ENCODE data around the gene HACD1. TPM values are rescaled to one million over a fixed set of nuclear protein-coding genes. Genes with fewer than 3 reads are reported as not detected.

The HACD1 gene
- total RNA-seq, 4 donors from 2014 or later: 17.4 to 29.9 (median 19.1) TPM

GRCh38 chr10:17586821-17587234 lies 30.3 kb downstream of the HACD1 start:
- no peak for TF ChIP-seq CTCF (IDR thresholded peaks at IDR 0.05)
- ATAC-seq (ENCODE audit: low FRiP score): no peak
- no peak for DNase-seq (ENCODE audit: low spot score)

GRCh38 chr10:17585016-17585415 lies 32.2 kb downstream of the HACD1 start:
- ATAC-seq (ENCODE audit: low FRiP score) (no peak), DNase-seq (ENCODE audit: low spot score) (no peak)
- no peak for TF ChIP-seq CTCF (IDR thresholded peaks at IDR 0.05)

GRCh38 chr10:17580885-17581284 lies 36.3 kb downstream of the HACD1 start:
- ATAC-seq (ENCODE audit: low FRiP score) (no peak), DNase-seq (ENCODE audit: low spot score) (no peak)
- no peak for TF ChIP-seq CTCF (IDR thresholded peaks at IDR 0.05)

GRCh38 chr10:17578603-17579002 lies 38.6 kb downstream of the HACD1 start:
- DNase-seq (ENCODE audit: low spot score) (no peak), ATAC-seq (ENCODE audit: low FRiP score) (no peak)
- no peak for TF ChIP-seq CTCF (IDR thresholded peaks at IDR 0.05)

GRCh38 chr10:17576768-17577167 lies 40.4 kb downstream of the HACD1 start:
- TF ChIP-seq CTCF (IDR thresholded peaks at IDR 0.05): no peak
- no peak for ATAC-seq (ENCODE audit: low FRiP score)
- no peak for DNase-seq (ENCODE audit: low spot score)

GRCh38 chr10:17564911-17565310 lies 52.3 kb downstream of the HACD1 start:
- DNase-seq (ENCODE audit: low spot score) (no peak), ATAC-seq (ENCODE audit: low FRiP score) (no peak)
- no peak for TF ChIP-seq CTCF (IDR thresholded peaks at IDR 0.05)

GRCh38 chr10:17563452-17563851 lies 53.7 kb downstream of the HACD1 start:
- no peak for TF ChIP-seq CTCF (IDR thresholded peaks at IDR 0.05)
- DNase-seq (ENCODE audit: low spot score) (no peak), ATAC-seq (ENCODE audit: low FRiP score) (no peak)
